M059J (cell line): ENCODE results near the gene POLR2L. TPM values are rescaled to one million over a fixed set of nuclear protein-coding genes. Genes with fewer than 3 reads are reported as not detected.
A peak's percentile ranks its signal among the peaks of the same experiment; 100 is the strongest.

Source experiments
- DNase-seq: peaks from one replicate; pipeline ENCODE4 v3.0.0-alpha.2; 2012; ENCODE audit warnings: low read depth
- total RNA-seq: library from RNA; depleted of rRNA; stranded (reverse); fragments of >200 nt; shearing (Covaris generic); gene quantifications from 2 replicates; pipeline ENCODE4 v1.2.3, GENCODE V29; 2014

The POLR2L gene
- total RNA-seq, 1 experiment from 2014 or later: 147 TPM

GRCh38 chr11:854601-855329 is 12.4 kb upstream of the POLR2L start:
- no peak for DNase-seq

GRCh38 chr11:853682-854448 is 11.5 kb upstream of the POLR2L start:
- DNase-seq: no peak

GRCh38 chr11:852762-853161 is 10.4 kb upstream of the POLR2L start:
- DNase-seq: no peak

- DNase-seq: no peak
Measured at GRCh38 chr11:850775-851763, 8.7 kb upstream of the POLR2L start.

- DNase-seq: no peak
Measured at GRCh38 chr11:849951-850774, 7.8 kb upstream of the POLR2L start.

GRCh38 chr11:849104-849824 is 6.9 kb upstream of the POLR2L start:
- no peak for DNase-seq

GRCh38 chr11:848380-848931 is 6.1 kb upstream of the POLR2L start:
- no peak for DNase-seq

GRCh38 chr11:847876-848275 is 5.5 kb upstream of the POLR2L start:
- DNase-seq: no peak

- no peak for DNase-seq
Measured at GRCh38 chr11:846496-847098, 4.3 kb upstream of the POLR2L start.

GRCh38 chr11:845872-846495 is 3.7 kb upstream of the POLR2L start:
- DNase-seq: no peak

GRCh38 chr11:844693-845644 is 2.6 kb upstream of the POLR2L start:
- DNase-seq: peak; percentile 87

- DNase-seq: peak; percentile 96
Measured at GRCh38 chr11:843818-844692, 1.7 kb upstream of the POLR2L start.

GRCh38 chr11:843086-843734 is 881 bp upstream of the POLR2L start:
- no peak for DNase-seq

- DNase-seq: no peak
Measured at GRCh38 chr11:841981-842369, 354 bp downstream of the POLR2L start.

GRCh38 chr11:839875-840617 is 2.3 kb downstream of the POLR2L start:
- no peak for DNase-seq

GRCh38 chr11:839280-839623 is 3.1 kb downstream of the POLR2L start:
- DNase-seq: no peak
